Measurements from ENCODE around the gene CKS2. TPM values are rescaled to one million over a fixed set of nuclear protein-coding genes. Genes with fewer than 3 reads are reported as not detected.

Gene CKS2
- total and polyA plus RNA-seq, 2 of the 8 experiments (the other 6 are each of a cell fraction or from before 2014, with no cell fraction given): 337 to 689 TPM

DNA sequence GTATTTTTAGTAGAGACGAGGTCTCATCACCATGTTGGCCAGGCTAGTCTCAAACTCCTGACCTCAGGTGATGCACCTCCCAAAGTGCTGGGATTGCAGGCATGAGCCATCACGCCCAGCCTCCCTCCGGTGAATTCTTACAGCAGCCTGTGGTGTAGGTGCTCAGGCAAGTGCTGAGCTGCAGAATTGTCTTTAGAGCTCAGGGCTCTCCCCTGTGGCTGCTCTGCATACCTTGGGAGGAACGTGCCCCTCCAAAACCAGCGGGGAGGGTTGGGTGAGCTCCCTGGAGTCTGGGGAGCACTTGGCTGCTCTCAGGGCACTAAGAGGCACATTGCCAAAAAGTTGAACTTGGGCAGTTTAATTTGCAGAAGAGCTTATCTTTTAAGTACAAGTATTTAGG is 36.7 kb downstream of the CKS2 start (continued):
- TF ChIP-seq CTBP2 (IDR thresholded peaks at IDR 0.05; ENCODE audit: borderline replicate concordance, insufficient read depth, insufficient read length, low read length) (no peak), JUND (IDR thresholded peaks at IDR 0.05; ENCODE audit: low read length) (no peak), RXRA (IDR thresholded peaks at IDR 0.05; ENCODE audit: insufficient read depth, low read depth, low read length) (no peak), SIRT6 (IDR thresholded peaks at IDR 0.05; ENCODE audit: low read length) (no peak), ASH2L (IDR thresholded peaks at IDR 0.05; ENCODE audit: low read length) (no peak)

Measured in H1 (cell line).